ENCODE results near the gene VIL1. TPM values are rescaled to one million over a fixed set of nuclear protein-coding genes. Genes with fewer than 3 reads are reported as not detected.

Gene VIL1
- total and polyA plus RNA-seq, 2 of the 13 experiments (the other 11 are each of a cell fraction or from before 2014, with no cell fraction given) = 287 to 301 TPM

- Histone ChIP-seq H3K79me2 (ENCODE audit: insufficient read depth, low read length) (peaks cover 49% of the 10 kb centered on the region), H3K27me3 (ENCODE audit: control insufficient read depth in 1 of 2, insufficient read depth in 2 of 2, low read length in 2 of 2) (no peaks in the 10 kb centered on the region; a peak in 1 of 5 replicates), H3K4me1 (ENCODE audit: insufficient read depth, low read length) (peaks cover 55% of the 10 kb centered on the region), H3K4me2 (ENCODE audit: low read depth, low read length) (peak within 1 kb of the TSS; percentile 98), H3K36me3 (replicated peaks in 1 of 2; ENCODE audit: control insufficient read depth in 1 of 2, insufficient read depth in 2 of 2, low read length in 2 of 2) (peaks cover 24 to 36% of the 10 kb centered on the region in 2 experiments; a peak in 4 of 5 replicates), H3K9me3 (ENCODE audit: low read length) (no peaks in the 10 kb centered on the region), H3K4me3 (replicated peaks in 1 of 3; ENCODE audit: insufficient read depth in 1 of 3, low read depth in 2 of 3, low read length in 3 of 3) (peak within 1 kb of the TSS; percentile 85 to 97 (median 92)), H3K27ac (ENCODE audit: extremely low read length, insufficient read depth, low read length) (peak within 1 kb of the TSS; percentile 99), H3K9ac (ENCODE audit: insufficient read depth, low read depth, low read length) (peak within 1 kb of the TSS; percentile 97), H2AFZ (ENCODE audit: low read length) (no peak within 1 kb of the TSS), H4K20me1 (ENCODE audit: insufficient read depth, low read length) (no peaks in the 10 kb centered on the region; the same call in 1 of the 2 replicates)
- peak; percentile 94 for DNase-seq (ENCODE audit: low spot score)
- TSS peak; percentile 69 for BruUV-seq (replicated peaks)
- FAIRE-seq = no peak
- ChIA-PET POLR2A (interaction anchor here (0.6 to 2.9 kb wide), 26 partner anchors 10 to 988 kb away, joined by 3 to 26 read pairs (median 6); partner anchors contain the start of genes AAMP, BCS1L, CATIP and DNPEP), CTCF (ENCODE audit: low intra/inter-chr PET ratio, low total read pairs) (no interaction called here)
- in situ Hi-C loops (cut with HindIII; ENCODE audit: extremely low pct_ligation_motif_present, low pct_unique_long_range_greater_than_20kb) (loop anchor here (5.0 kb wide), 1 partner anchor 107 kb away; the partner anchor contains the start of gene TMBIM1), intact Hi-C loops (cut with micrococcal nuclease; ENCODE audit: unreplicated experiment) (loop anchor here (5.0 to 10.0 kb wide), 2 partner anchors 168 to 215 kb away; partner anchors contain the start of genes CNOT9 and USP37)
- WGBS (ENCODE audit: low lambda C conversion rate) = 3% methylated on average over 39 of the region's 78 CpGs
- ATAC-seq = peak; percentile 45
- no peak for TF ChIP-seq ZBTB8A (CRISPR knock-in tag; IDR thresholded peaks at IDR 0.05; ENCODE audit: borderline replicate concordance, low read depth)
- no peak; the same call in 1 of the 2 replicates for TF ChIP-seq EEA1 (CRISPR knock-in tag; IDR thresholded peaks at IDR 0.05; ENCODE audit: borderline replicate concordance)
- TF ChIP-seq NR2F2 (IDR thresholded peaks at IDR 0.05; ENCODE audit: borderline replicate concordance, low read depth) = no peak
- TF ChIP-seq, protein P1, sequence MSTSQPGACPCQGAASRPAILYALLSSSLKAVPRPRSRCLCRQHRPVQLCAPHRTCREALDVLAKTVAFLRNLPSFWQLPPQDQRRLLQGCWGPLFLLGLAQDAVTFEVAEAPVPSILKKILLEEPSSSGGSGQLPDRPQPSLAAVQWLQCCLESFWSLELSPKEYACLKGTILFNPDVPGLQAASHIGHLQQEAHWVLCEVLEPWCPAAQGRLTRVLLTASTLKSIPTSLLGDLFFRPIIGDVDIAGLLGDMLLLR (CRISPR knock-in tag; IDR thresholded peaks at IDR 0.05) = peak; percentile 83
- TF ChIP-seq TBL1XR1 (IDR thresholded peaks at IDR 0.05; ENCODE audit: borderline replicate concordance, low read length, partially characterized antibody) = peak; percentile 29
- TF ChIP-seq RXRA (CRISPR knock-in tag; IDR thresholded peaks at IDR 0.05) = no peak; the same call in 1 of the 2 replicates
- TF ChIP-seq MTA3 (CRISPR knock-in tag; IDR thresholded peaks at IDR 0.05) = no peak
- no peak for TF ChIP-seq ZNF296 (CRISPR knock-in tag; conservative IDR thresholded peaks at IDR 0.05)
- peak; percentile 94 for TF ChIP-seq ZNF746 (CRISPR knock-in tag; IDR thresholded peaks at IDR 0.05)
- peak; percentile 55; the same call in 1 of the 2 replicates for TF ChIP-seq RFX5 (IDR thresholded peaks at IDR 0.05; ENCODE audit: low read depth, low read length)
- TF ChIP-seq DPF2 (CRISPR knock-in tag; IDR thresholded peaks at IDR 0.05; ENCODE audit: borderline replicate concordance, low read depth) = no peak
- no peak for TF ChIP-seq ZNF557 (CRISPR knock-in tag; IDR thresholded peaks at IDR 0.05)
- no peak for TF ChIP-seq NFKBIZ (CRISPR knock-in tag; IDR thresholded peaks at IDR 0.05)
- TF ChIP-seq SMC3 (IDR thresholded peaks at IDR 0.05; ENCODE audit: low read length) = no peak
- TF ChIP-seq, protein P2, sequence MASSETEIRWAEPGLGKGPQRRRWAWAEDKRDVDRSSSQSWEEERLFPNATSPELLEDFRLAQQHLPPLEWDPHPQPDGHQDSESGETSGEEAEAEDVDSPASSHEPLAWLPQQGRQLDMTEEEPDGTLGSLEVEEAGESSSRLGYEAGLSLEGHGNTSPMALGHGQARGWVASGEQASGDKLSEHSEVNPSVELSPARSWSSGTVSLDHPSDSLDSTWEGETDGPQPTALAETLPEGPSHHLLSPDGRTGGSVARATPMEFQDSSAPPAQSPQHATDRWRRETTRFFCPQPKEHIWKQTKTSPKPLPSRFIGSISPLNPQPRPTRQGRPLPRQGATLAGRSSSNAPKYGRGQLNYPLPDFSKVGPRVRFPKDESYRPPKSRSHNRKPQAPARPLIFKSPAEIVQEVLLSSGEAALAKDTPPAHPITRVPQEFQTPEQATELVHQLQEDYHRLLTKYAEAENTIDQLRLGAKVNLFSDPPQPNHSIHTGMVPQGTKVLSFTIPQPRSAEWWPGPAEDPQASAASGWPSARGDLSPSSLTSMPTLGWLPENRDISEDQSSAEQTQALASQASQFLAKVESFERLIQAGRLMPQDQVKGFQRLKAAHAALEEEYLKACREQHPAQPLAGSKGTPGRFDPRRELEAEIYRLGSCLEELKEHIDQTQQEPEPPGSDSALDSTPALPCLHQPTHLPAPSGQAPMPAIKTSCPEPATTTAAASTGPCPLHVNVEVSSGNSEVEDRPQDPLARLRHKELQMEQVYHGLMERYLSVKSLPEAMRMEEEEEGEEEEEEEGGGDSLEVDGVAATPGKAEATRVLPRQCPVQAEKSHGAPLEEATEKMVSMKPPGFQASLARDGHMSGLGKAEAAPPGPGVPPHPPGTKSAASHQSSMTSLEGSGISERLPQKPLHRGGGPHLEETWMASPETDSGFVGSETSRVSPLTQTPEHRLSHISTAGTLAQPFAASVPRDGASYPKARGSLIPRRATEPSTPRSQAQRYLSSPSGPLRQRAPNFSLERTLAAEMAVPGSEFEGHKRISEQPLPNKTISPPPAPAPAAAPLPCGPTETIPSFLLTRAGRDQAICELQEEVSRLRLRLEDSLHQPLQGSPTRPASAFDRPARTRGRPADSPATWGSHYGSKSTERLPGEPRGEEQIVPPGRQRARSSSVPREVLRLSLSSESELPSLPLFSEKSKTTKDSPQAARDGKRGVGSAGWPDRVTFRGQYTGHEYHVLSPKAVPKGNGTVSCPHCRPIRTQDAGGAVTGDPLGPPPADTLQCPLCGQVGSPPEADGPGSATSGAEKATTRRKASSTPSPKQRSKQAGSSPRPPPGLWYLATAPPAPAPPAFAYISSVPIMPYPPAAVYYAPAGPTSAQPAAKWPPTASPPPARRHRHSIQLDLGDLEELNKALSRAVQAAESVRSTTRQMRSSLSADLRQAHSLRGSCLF (CRISPR knock-in tag; IDR thresholded peaks at IDR 0.05; ENCODE audit: borderline replicate concordance) = no peak
- peak; percentile 77; the same call in 1 of the 2 replicates for TF ChIP-seq YEATS4 (CRISPR knock-in tag; IDR thresholded peaks at IDR 0.05; ENCODE audit: borderline replicate concordance)
- no peak for TF ChIP-seq GMEB1 (CRISPR knock-in tag; IDR thresholded peaks at IDR 0.05; ENCODE audit: borderline replicate concordance)
Observed at GRCh38 chr2:218399391-218400166, 19.3 kb upstream of the VIL1 start, which contains the start of gene CTDSP1. Gene CTDSP1 (plus strand): TSS chr2:218399868. CDS start chr2:218400091, 223 bp downstream.

Data from HepG2 (cell line).